Measurements from ENCODE around the gene SFSWAP. TPM values are rescaled to one million over a fixed set of nuclear protein-coding genes. Genes with fewer than 3 reads are reported as not detected.
A peak's percentile ranks its signal among the peaks of the same experiment; 100 is the strongest.

SFSWAP gene
- total and polyA plus RNA-seq, 2 of the 13 experiments (the other 11 are each of a cell fraction or from before 2014, with no cell fraction given), result 17.1 to 27.7 TPM

GRCh38 chr12:131783915-131784541 is 73.1 kb downstream of the SFSWAP start:
- no peak for ATAC-seq
- intact Hi-C loops (cut with micrococcal nuclease; ENCODE audit: unreplicated experiment), result no loop called here
- no TSS peak for BruUV-seq (replicated peaks)
- TF ChIP-seq IKZF4 (CRISPR knock-in tag; IDR thresholded peaks at IDR 0.05; ENCODE audit: borderline replicate concordance, low read depth, not compliant biosample characterization) (no peak), GLMP (CRISPR knock-in tag; IDR thresholded peaks at IDR 0.05; ENCODE audit: borderline replicate concordance) (no peak), DR1 (CRISPR knock-in tag; IDR thresholded peaks at IDR 0.05) (no peak), GATAD1 (CRISPR knock-in tag; IDR thresholded peaks at IDR 0.05) (no peak), MAFK (conservative IDR thresholded peaks at IDR 0.05 in 1 of 2, IDR thresholded peaks at IDR 0.05 in 1 of 2; ENCODE audit: low read length in 2 of 2) (peak; percentile 37 to 44; a peak in 3 of 4 replicates), IRF2 (CRISPR knock-in tag; IDR thresholded peaks at IDR 0.05) (no peak), MAFF (IDR thresholded peaks at IDR 0.05; ENCODE audit: low read depth, low read length) (peak; percentile 36; the same call in 1 of the 2 replicates), RXRB (CRISPR knock-in tag; IDR thresholded peaks at IDR 0.05; ENCODE audit: borderline replicate concordance) (no peak)
- TF ChIP-seq, protein P1, sequence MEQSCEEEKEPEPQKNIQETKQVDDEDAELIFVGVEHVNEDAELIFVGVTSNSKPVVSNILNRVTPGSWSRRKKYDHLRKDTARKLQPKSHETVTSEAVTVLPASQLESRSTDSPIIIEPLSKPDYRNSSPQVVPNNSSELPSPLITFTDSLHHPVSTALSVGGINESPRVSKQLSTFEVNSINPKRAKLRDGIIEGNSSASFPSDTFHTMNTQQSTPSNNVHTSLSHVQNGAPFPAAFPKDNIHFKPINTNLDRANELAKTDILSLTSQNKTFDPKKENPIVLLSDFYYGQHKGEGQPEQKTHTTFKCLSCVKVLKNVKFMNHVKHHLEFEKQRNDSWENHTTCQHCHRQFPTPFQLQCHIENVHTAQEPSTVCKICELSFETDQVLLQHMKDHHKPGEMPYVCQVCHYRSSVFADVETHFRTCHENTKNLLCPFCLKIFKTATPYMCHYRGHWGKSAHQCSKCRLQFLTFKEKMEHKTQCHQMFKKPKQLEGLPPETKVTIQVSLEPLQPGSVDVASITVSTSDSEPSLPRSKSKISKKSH (CRISPR knock-in tag; IDR thresholded peaks at IDR 0.05; ENCODE audit: borderline replicate concordance), result no peak
- TF ChIP-seq, protein P2, sequence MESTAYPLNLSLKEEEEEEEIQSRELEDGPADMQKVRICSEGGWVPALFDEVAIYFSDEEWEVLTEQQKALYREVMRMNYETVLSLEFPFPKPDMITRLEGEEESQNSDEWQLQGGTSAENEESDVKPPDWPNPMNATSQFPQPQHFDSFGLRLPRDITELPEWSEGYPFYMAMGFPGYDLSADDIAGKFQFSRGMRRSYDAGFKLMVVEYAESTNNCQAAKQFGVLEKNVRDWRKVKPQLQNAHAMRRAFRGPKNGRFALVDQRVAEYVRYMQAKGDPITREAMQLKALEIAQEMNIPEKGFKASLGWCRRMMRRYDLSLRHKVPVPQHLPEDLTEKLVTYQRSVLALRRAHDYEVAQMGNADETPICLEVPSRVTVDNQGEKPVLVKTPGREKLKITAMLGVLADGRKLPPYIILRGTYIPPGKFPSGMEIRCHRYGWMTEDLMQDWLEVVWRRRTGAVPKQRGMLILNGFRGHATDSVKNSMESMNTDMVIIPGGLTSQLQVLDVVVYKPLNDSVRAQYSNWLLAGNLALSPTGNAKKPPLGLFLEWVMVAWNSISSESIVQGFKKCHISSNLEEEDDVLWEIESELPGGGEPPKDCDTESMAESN (CRISPR knock-in tag; conservative IDR thresholded peaks at IDR 0.05), result no peak

More at GRCh38 chr12:131783915-131784541, 73.1 kb downstream of the SFSWAP start:
- in situ Hi-C loops (cut with HindIII; ENCODE audit: extremely low pct_ligation_motif_present, low pct_unique_long_range_greater_than_20kb), result no loop called here
- no peak overlapping the region for H3K4me3 ChIP-seq (replicated peaks in 1 of 3; ENCODE audit: insufficient read depth in 1 of 3, low read depth in 2 of 3, low read length in 3 of 3)
- POLR2A ChIA-PET, result no interaction called here
- no peak overlapping the region for H3K27ac ChIP-seq (ENCODE audit: extremely low read length, insufficient read depth, low read length)
- peaks cover 8 to 58% of the 10 kb centered on the region in 2 experiments; a peak in 4 of 5 replicates for H3K36me3 ChIP-seq (replicated peaks in 1 of 2; ENCODE audit: control insufficient read depth in 1 of 2, insufficient read depth in 2 of 2, low read length in 2 of 2)
- H4K20me1 ChIP-seq (ENCODE audit: insufficient read depth, low read length), result no peaks in the 10 kb centered on the region
- no peak overlapping the region for H3K9ac ChIP-seq (ENCODE audit: insufficient read depth, low read depth, low read length)
- 97% methylated on average over 10 of the region's 10 CpGs for WGBS (ENCODE audit: low lambda C conversion rate)
- no peaks in the 10 kb centered on the region for H3K79me2 ChIP-seq (ENCODE audit: insufficient read depth, low read length)
- H2AFZ ChIP-seq (ENCODE audit: low read length), result no peak overlapping the region
- H3K9me3 ChIP-seq (ENCODE audit: low read length), result no peaks in the 10 kb centered on the region
- CTCF ChIA-PET (ENCODE audit: low intra/inter-chr PET ratio, low total read pairs), result no interaction called here
- no peak for FAIRE-seq
- DNase-seq (ENCODE audit: low spot score), result no peak
- no peak overlapping the region for H3K4me2 ChIP-seq (ENCODE audit: low read depth, low read length)
- H3K27me3 ChIP-seq (ENCODE audit: control insufficient read depth in 1 of 2, insufficient read depth in 2 of 2, low read length in 2 of 2), result no peaks in the 10 kb centered on the region
- H3K4me1 ChIP-seq (ENCODE audit: insufficient read depth, low read length), result no peaks in the 10 kb centered on the region
